Left ventricle myocardium superior (tissue), 1 donor: ENCODE measurements around the gene LAMA5. TPM values are rescaled to one million over a fixed set of nuclear protein-coding genes. Genes with fewer than 3 reads are reported as not detected.

Source experiments
- ATAC-seq: fragments of 200-7000 bp; cut with Tn5 transposase; one replicate; pipeline ENCODE4 v1.9.1; 2020; ENCODE audit warnings: mild to moderate bottlenecking, moderate library complexity
- DNase-seq: peaks from one replicate; pipeline ENCODE4 v3.0.0-alpha.2; 2020
- intact Hi-C: fragments of 100-400 bp; cut with micrococcal nuclease; formaldehyde crosslinking; loops from one replicate; pipeline ENCODE4 v1.11.0; 2022
- total RNA-seq: library from RNA; stranded (reverse); fragmentation: NEBNext Ultra II Directional; extraction: Animal tissue kit (Norgen Biotek cat#: 25700); gene quantifications from one replicate; pipeline ENCODE4 v1.2.1, GENCODE V29; 2021
- donor health status: DM: no; HTN: yes; CAD: no; lungs with severe emphysema.

The LAMA5 gene
- total RNA-seq, 1 donor from 2014 or later: 110 TPM

DNA sequence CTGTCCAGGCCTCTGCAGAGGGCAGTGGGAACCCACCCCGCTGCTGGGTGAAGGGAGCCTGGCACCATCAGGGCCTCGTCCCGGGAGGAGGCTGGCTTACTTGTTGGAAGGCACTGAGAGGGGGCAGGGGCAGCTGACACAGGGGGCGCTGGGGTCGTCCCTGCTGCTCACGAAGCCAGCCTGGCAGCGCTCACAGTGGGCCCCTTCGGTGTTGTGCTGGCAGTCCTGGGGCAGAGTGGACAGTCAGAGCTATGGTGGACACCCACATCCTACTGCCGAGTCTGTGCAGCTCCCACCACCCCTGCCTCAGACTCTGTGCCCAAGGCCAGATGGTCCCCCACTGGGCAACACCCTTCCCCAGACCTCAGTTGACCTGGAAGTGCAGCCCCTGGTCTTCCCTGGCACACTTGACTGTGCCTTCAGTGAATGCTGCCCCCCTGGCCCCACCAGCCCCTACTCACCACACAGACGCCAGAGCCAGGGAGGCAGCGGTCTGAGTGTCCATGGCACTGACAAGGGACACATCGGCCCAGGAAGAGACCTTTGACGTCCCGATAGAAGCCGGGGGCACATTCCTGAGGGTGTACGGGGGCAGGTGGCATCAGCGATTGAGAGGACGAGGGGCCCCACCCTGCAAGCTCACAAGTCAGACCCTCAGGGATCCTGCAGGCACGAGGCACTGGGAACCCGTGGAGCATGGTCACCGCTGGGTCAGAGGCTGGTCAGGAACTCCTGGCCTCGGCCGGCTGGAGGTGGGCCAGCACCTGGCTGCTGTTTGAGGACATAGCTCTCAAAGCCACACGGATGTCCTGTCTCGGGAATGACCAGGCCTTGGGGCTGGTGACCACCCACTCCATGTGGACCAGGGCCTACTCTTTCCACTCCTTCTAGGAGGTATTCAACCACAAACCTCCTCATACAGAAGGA lies 42.9 kb downstream of the LAMA5 start:
- ATAC-seq (no peak), DNase-seq (no peak)
- intact Hi-C loops: no loop called here

DNA sequence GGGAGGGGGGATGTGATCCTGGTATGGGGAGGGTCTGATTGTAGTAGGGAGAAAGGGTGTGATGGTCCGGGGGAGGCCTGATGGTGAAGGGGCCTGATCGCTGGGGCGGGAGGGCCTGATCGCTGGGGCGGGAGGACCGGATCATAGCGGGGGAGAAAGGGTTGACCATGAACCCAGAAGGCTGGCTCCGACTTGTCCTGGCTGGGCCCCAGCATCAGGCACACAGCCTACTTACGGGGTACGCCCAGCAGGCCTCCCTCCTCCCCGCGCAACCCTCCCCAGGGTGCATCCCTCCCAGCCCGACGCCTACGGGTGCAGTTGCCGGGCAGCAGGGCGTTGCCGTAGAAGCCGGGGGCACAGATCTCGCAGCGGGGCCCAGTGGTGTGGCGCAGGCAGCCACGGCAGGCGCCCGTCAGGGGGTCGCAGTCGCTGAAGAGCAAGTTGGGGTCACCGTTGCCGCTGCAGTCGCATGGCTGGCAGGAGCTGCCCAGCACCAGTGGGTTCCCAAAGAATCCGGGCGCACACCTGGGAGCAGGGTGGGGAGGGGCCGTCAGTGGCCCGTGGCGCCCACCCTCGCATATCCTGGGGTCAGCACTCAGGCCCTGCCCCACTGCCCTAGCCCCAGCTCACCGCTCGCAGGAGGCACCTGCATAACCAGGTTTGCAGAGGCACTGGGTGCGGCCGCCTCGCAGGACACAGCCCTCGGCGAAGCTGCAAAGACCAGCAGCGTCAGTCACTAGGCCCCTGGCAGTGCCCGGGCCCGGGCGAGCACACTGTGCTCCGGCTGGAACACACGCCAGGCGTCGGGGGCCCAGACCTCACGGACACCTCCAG lies 43.7 kb downstream of the LAMA5 start:
- ATAC-seq (no peak), DNase-seq (no peak)
- intact Hi-C loops: no loop called here

DNA sequence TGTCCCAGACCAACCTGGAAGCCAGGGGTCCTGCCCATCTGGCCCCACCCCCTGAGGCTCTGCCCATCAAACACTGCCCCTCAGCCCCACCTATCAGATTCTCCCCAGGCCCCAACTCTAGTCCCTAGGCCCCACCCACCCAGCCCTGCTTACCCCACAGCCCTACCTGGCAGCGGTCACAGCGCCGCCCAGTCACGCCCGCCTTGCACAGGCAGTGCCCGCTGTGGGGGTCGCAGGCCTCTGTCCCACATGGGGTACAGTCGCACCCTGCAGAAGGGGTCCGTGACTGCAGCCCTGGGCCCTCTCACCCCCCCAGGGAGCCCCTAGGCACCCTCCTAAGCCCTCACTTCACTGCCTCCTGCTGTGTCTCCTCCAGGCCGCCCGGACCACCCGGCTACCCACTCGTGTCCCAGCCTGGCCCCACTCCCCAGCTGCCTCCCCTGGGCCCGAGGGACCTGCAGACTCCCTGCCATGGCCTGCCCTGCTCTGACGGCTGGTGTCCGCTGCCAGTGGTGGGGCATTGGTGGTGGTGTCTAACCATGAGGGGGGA lies 44.5 kb downstream of the LAMA5 start:
- ATAC-seq (no peak), DNase-seq (no peak)
- intact Hi-C loops: no loop called here

DNA sequence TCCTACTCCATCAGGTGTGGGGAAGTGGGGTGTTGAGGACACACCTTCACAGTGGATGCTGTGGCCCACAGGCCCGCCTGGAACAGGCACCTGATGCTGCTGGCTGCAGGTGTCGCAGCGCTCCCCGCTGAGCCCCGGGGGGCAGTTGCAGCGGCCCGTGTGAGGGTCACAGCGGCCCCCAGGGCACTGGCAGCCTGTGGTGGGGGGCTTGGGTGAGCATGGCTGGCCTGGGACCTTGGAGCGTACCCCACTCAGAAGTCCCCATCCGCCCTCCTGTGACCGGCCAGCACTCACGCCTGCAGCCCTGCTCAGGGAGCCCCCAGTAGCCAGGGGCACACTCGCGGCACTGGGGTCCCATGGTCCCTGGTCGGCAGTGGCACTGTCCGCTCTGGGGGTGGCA lies 45.1 kb downstream of the LAMA5 start:
- no peak for ATAC-seq
- intact Hi-C loops: no loop called here

DNA sequence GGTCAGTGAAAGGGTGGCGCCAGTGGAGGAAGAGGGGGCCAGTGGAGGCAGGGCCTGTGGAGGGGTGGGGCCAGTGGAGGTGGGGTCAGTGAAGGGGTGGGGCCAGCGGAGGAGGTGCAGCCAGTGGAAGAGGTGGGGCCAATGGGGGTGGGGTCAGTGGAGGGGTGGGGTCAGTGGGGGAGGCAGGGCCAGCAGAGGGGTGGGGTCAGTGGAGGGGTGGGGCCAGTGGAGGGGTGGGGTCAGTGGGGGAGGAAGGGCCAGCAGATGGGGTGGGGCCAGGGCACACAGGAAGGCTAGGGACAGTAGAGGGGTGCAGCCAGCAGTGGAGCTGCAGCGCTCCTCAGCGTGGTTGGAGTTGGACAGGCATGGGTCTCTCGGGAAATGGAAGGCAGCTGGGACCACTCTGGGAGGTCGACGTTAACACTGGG lies 45.6 kb downstream of the LAMA5 start:
- DNase-seq (no peak), ATAC-seq (peak; percentile 23)
- intact Hi-C loops: no loop called here

More for the DNA sequence above, 45.1 kb downstream of the LAMA5 start:
- no peak for DNase-seq

DNA sequence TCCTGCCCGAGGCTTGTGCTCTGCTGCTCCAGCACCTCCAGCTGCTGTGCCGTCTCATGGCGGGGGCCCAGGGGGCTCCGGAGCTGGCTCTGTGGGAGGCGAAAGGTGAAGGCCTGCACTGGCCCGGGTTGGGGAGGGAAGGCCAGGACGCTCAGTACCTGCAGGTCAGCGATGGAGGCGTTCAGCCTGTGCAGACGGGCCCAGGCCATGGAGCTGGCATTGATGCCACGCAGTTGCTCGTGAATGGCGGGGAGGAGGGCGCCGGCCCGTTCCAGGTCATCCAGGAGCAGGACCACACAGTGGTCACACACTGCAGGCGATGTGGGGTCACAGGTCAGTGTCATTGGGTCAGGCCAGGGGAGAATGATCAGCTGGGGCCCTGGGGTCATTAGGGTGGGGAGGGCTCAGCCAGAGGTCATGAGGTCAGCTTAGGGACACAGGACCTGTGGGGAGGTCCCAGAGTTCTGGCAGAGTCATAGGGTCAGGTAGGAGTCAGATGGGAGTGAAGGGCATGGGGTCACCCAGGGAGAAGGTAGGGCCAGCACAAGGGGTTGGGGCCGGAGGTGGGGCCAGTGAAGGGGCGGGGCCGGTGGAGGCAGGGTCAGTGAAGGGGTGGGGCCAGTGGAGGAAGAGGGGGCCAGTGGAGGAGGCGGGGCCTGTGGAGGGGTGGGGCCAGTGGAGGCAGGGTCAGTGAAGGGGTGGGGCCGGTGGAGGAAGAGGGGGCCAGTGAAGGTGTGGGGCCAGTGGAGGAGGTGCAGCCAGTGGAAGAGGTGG lies 46.3 kb downstream of the LAMA5 start:
- no peak for DNase-seq
- ATAC-seq: no peak
- intact Hi-C loops: no loop called here

DNA sequence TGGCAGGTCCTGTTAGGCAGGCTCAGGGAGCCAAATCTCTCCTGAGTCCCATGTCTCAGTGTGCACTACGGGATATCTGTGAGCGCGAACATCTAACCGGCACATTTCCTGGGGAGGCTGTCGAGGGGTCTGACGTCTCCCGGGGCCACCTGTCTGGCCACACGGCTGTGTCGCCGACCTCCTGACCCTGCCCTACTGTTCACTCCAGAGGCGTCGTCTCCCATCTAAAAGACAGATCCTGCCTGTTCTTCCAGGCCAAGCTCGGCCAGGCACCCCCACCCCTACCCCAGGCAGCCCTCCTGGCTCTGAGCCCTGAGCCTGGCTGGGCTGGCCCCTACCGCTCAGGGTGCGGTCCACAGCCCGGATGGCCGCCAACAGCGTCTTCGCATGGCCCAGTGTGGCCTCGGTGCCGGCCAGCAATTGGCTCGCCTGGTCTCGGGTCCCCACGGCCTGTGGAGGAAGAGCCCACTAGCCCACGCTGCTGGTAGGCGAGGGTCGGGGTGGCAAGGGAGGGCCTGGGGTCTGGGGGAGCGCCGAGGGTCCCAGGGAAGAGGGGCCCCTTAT lies 47.7 kb downstream of the LAMA5 start:
- ATAC-seq: peak; percentile 4
- DNase-seq: no peak
- intact Hi-C loops: no loop called here

DNA sequence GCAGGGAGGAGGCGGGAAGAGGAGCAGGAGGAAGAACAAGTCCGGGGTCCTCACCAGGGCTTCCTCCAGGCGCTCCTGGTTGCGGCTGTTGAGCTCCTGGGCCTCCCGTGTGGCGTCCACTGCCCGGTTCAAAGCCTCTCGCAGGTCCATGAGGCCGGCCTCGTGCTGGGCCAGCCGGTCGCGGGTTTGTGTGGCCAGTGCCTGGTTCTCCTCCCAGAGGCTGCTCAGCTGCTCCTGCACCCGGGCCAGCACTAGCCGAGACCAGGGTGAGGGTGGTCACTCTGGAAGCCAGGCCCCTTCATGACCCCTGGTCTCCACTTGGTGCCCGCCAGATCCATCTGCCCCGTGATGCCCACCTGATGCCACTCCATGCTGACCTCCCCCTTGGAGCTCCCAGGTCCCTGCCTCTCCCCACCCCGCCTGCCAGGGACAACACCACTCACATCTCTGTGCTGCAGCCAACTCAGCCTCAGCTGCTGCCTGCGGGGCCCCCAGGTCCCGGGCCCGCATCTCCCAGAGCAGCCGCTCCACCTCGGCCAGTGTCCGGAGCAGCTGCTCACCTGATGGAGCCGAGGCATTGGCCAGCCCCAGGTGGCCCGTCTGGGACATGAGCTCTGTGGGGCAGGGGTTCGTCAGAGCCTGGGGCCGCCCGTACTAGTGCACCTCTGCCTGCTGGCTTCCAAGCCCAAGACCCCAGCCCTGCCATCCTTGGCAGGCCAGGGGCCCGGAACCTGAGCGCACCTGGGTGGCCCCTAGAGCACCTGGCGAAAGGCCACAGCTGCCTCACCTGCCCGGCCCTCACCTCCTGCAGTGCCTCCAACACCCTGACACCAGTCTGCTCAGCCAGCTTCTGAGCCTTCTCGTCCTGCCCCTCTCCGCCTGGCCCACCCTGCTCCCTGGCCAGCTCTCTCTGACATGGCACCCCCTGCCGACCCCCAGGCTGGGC lies 48.4 kb downstream of the LAMA5 start:
- intact Hi-C loops: no loop called here
- DNase-seq: no peak

DNA sequence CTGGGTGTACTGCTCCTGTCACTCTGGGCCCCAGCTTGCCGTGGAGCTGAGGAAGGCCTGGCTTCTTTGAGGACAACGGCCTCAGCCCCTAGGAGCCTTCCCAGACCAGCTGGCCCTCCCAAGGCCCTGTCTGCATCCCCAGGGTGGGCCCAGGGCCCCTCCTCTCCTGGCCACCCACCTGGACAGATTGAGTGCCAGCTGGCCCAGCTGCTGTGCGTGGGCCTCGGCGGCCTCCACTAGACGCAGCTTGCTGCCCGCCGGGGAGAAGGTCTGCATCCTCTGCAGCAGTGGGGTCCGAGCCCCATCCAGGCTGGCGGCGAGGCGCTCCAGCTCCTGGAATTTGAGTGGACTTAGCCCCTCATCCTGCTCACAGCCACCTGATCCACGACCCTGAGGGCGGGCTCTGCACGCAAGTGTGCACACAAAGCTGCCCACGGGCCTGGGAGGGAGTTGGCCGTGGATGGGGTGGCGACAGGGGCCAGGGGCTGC lies 49.9 kb downstream of the LAMA5 start:
- intact Hi-C loops: no loop called here
- no peak for ATAC-seq
- DNase-seq: no peak

More for the DNA sequence above, 48.4 kb downstream of the LAMA5 start:
- ATAC-seq: no peak

DNA sequence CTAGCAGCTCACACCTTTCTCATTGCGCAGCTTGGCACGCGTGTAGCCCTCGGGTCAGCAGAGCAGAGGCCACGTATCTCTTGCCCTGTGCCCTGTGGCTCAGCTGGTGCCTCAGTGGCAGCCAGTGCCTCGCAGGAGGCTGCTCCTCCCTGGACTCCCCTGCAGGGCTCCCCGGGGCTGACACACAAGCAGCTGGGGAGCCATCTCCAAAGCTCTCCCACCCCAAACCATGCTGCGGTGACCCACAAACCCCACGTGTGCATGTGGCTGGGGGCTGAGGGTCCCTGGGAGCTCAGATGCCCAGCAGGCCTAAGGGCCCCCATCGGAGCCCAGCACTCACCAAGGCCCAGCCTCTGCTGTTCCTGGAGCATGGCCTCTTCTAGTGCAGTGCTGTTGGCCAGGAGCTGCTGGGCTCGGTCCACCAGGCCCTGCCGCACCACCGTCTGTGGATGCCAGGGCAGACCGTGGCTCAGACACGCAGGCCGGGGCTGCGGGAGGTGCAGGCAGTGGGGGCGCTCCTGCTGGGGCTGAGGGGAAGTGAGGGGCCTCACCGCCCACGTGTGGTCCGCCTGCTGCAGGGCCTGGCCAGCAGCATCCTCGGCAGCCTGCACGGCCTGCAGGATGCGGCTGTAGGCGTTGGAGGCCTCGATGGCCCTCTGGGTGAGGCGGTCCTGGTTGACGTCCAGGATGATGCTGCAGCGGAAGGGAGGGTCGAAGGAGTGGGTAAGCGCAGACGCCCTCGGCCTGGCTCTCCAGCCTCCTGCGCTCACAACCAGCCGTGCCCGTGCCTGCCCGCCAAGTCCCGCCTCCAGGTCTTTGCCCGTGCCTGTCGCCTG lies 50.6 kb downstream of the LAMA5 start:
- intact Hi-C loops: no loop called here

DNA sequence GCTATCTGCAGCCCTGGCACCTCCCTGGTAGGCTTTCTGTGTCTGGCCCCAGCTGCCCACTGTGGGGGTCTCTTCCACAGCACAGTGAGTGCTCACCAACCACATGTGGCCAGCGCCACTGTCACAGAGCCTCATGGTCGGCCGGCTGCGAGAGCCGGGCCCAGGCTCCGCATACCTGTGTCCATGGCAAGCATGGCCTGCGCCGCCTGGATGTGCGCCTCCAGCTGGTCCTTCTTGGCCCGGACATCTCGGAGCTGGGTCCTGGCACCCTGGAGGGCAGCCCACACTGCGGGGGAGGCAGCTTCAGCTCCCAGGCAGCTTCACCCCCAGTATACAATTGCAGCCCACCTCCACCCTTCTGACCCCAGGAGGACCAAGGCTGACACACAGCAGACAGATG lies 51.3 kb downstream of the LAMA5 start:
- intact Hi-C loops: no loop called here
- DNase-seq (no peak), ATAC-seq (no peak)

More for the DNA sequence above, 50.6 kb downstream of the LAMA5 start:
- DNase-seq: no peak
- ATAC-seq: no peak

DNA sequence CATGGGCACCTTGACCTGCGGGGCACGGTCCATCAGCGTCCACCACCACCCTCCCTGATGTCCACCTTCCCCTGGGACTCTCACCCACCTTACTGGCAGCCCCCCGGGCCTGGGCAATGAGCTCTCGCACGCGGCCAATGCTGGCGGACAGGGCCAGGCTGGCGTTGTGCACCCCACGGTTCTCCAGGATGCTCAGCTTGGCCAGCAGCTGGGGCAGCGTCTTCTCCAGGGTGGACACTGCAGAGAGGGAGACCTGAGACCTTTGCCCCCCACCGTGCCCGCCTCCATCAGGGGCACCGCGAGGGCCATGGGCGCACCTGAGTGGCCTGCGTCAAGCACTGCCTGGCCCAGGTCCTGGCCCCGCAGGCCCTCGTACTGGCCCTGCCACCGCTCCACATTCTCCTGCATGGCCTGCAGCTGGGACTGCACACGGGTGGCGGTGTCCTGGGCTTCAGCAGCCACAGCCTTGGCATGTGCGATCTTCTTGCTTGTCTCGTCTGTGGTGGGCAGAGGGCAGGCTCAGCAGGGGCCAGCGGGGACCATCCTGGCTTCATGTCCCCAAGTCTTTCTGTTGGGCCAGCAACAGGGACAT lies 52.3 kb downstream of the LAMA5 start:
- ATAC-seq (no peak), DNase-seq (no peak)
- intact Hi-C loops: no loop called here

DNA sequence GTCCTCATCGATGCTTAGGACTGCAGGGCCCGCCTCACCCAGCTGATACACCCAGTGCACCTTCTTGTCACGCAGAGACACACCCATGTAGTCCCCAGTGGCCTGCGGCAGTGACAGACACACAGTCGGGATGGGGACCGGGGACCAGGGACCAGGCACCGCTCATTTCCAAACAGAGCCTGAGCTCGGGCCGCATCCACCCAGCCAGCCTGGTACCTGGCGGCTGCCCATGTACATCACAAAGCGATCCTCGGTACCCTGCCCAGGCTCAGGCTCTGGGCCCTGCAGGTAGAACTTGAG lies 52.8 kb downstream of the LAMA5 start:
- ATAC-seq (no peak), DNase-seq (no peak)
- intact Hi-C loops: no loop called here

DNA sequence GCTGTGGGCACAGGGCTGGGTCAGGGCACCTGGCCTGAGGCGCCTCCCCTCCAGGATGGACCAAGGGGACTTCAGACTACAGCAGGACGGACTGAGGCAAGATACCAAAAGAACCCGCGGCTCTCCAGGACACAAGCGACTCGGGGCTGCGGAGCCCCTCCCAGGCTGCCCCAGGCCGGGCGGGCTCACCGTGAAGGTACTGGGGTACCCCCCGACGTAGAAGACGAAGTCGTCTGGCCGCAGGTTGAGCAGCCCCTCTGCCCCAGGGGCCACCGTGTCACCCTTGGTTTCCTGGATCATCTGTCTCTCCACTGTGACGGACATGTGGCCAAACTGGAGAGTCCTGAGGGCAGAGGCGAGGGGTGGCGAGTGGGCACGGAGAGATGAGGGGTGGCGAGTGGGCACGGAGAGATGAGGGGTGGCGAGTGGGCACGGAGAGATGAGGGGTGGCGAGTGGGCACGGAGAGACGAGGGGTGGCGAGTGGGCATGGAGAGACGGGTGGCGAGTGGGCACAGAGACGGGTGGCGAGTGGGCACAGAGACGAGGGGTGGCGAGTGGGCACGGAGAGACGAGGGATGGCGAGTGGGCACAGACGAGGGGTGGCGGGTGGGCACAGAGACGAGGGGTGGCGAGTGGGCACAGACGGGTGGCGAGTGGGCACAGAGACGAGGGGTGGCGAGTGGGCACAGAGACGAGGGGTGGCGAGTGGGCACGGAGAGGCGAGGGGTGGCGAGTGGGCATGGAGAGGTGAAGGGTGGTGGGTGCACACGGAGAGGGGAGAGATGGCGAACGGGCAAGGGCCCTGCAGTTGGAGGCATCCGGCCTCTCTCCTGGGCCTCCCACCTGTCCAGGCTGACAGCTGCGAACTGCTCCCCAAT lies 53.4 kb downstream of the LAMA5 start:
- intact Hi-C loops: no loop called here
- DNase-seq: no peak
- no peak for ATAC-seq

DNA sequence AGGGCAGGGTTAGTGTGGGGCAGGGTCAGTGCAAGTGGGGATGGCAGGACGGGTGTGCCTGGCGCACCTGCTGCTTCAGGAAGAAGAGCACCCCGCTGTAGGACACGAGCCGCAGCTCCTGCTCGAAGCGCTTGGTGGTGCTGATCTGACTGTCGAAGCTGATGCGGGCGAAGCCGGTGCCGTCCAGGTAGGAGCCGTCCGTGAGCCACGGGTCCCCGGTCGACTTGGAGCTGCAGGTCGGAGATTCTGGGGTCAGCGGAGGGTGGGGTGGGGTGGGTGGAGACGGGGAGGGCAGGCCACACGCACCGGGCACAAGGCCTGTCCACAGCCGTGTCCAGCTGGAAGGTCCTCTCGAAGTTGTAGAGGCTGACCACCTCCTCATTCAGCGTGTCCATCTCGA lies 54.1 kb downstream of the LAMA5 start:
- no peak for DNase-seq
- ATAC-seq: no peak
- intact Hi-C loops: no loop called here

DNA sequence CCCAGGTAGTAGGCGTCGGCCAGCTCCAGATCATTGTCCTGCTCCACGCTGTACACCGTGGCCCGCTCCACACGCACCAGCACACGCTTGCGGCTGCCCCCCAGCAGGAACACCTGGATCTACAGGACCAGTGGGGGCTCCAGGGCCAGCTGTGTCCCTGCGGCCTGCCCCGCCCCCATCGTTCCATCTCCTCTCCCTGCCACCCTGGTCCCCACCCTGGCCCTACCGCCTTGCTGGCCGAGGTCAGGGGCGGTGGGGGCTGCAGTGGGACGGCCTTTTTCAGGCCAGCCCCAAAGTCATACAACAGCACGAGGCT lies 54.5 kb downstream of the LAMA5 start:
- no peak for ATAC-seq
- no peak for DNase-seq
- intact Hi-C loops: no loop called here
